B cell (primary cell): ENCODE results near the gene TCF15. TPM values are rescaled to one million over a fixed set of nuclear protein-coding genes. Genes with fewer than 3 reads are reported as not detected.

Source experiments
- ATAC-seq: fragments of 200-7000 bp; cut with Tn5 transposase; one replicate; pipeline ENCODE4 v1.10.0; 2021; ENCODE audit warnings: low read depth, mild to moderate bottlenecking, moderate number of reproducible peaks, moderate library complexity
- CTCF ChIA-PET: fragments of 350-600 bp; sonication (Branson Sonifier 250); formaldehyde crosslinking; loops from one replicate; lab custom pipeline; 2021; ENCODE audit warnings: antibody characterized with exemption, inconsistent platforms; lab: Charles Lee
- POLR2A ChIA-PET: fragments of 350-600 bp; sonication (Branson Sonifier 250); formaldehyde crosslinking; loops from one replicate; lab custom pipeline; 2021; ENCODE audit warnings: antibody characterized with exemption; lab: Charles Lee
- DNase-seq: peaks from one replicate; pipeline ENCODE4 v3.0.0; 2013
- H2AFZ ChIP-seq: 2 replicates; pipeline ENCODE4 v1.6.1; 2012; ENCODE audit warnings: mild to moderate bottlenecking, low read depth, low read length; ENCODE audit not compliant: insufficient read depth, poor library complexity, severe bottlenecking
- H3K27ac ChIP-seq, 2 donors: 1 replicate in 1 of 2; 2 replicates in 1 of 2; pipeline ENCODE4 v1.5.1; 2012 to 2013; ENCODE audit warnings: low read length in 2 of 2, mild to moderate bottlenecking in 2 of 2, moderate library complexity in 1 of 2
- H3K27me3 ChIP-seq, 4 experiments: fragments of 200-600 bp in 1 of 4; sonication (generic) in 1 of 4; replicated peaks in 1 of 4; 1 replicate in 2 of 4; 2 replicates in 2 of 4; pipeline versions ENCODE4 v1.6.1 to v1.7.0; 2013 to 2016; ENCODE audit warnings: low read length in 3 of 4, mild to moderate bottlenecking in 2 of 4, mixed read lengths in 1 of 4, moderate library complexity in 1 of 4; ENCODE audit not compliant: insufficient read depth in 4 of 4, control insufficient read depth in 3 of 4; ENCODE audit errors: control extremely low read depth in 1 of 4
- H3K36me3 ChIP-seq, 2 experiments: replicated peaks in 1 of 2; 1 replicate in 1 of 2; 2 replicates in 1 of 2; pipeline versions ENCODE4 v1.6.1 to v1.7.1; 2013; ENCODE audit warnings: low read length in 1 of 2; ENCODE audit not compliant: insufficient read depth in 2 of 2, control insufficient read depth in 1 of 2; ENCODE audit errors: control extremely low read depth in 1 of 2, extremely low read depth in 1 of 2
- H3K4me1 ChIP-seq, 2 donors: fragments of 200-600 bp in 1 of 2; sonication (generic) in 1 of 2; 1 replicate in 1 of 2; 2 replicates in 1 of 2; pipeline versions ENCODE4 v1.5.1 to v1.6.1; 2013 to 2017; ENCODE audit warnings: low read length in 2 of 2; ENCODE audit not compliant: control insufficient read depth in 2 of 2, insufficient read depth in 2 of 2
- H3K4me2 ChIP-seq: replicated peaks from 2 replicates; pipeline ENCODE3; 2012; ENCODE audit warnings: mild to moderate bottlenecking, low read depth, low read length; ENCODE audit not compliant: poor library complexity, severe bottlenecking
- H3K4me3 ChIP-seq, 5 experiments: fragments of 200-600 bp in 1 of 5; sonication (generic) in 1 of 5; 1 replicate in 3 of 5; 2 replicates in 2 of 5; pipeline versions ENCODE4 v1.5.1 to v1.7.0; 2011 to 2016; ENCODE audit warnings: low read length in 4 of 5, mild to moderate bottlenecking in 4 of 5, low read depth in 2 of 5, control low read depth in 1 of 5, moderate library complexity in 1 of 5; ENCODE audit not compliant: insufficient read depth in 1 of 5; ENCODE audit errors: control extremely low read depth in 1 of 5, extremely low read depth in 1 of 5
- H3K79me2 ChIP-seq: fragments of 200-600 bp; sonication (generic); one replicate; pipeline ENCODE4 v1.6.0; 2016; ENCODE audit warnings: low read length; ENCODE audit not compliant: control insufficient read depth, insufficient read depth
- H3K9ac ChIP-seq: fragments of 200-600 bp; sonication (generic); 2 replicates; pipeline ENCODE4 v1.6.1; 2017; ENCODE audit warnings: mild to moderate bottlenecking, low read length, moderate library complexity
- H3K9me3 ChIP-seq, 3 donors: one replicate each; pipeline versions ENCODE4 v1.6.1 to v1.7.1; 2013; ENCODE audit warnings: low read length in 2 of 3; ENCODE audit not compliant: control insufficient read depth in 2 of 3, insufficient read depth in 1 of 3; ENCODE audit errors: control extremely low read depth in 1 of 3
- H4K20me1 ChIP-seq: 2 replicates; pipeline ENCODE4 v1.6.0; 2012; ENCODE audit warnings: mild to moderate bottlenecking, low read length; ENCODE audit not compliant: insufficient read depth, control insufficient read depth, poor library complexity, severe bottlenecking
- H3K27ac Mint-ChIP-seq: one replicate; pipeline ENCODE4 v1.8.0; 2021; ENCODE audit warnings: mixed read lengths
- H3K27me3 Mint-ChIP-seq: one replicate; pipeline ENCODE4 v1.8.0; 2021; ENCODE audit warnings: mixed read lengths
- H3K4me1 Mint-ChIP-seq: one replicate; pipeline ENCODE4 v1.8.0; 2021; ENCODE audit warnings: mixed read lengths
- H3K4me3 Mint-ChIP-seq: one replicate; pipeline ENCODE4 v1.8.0; 2021; ENCODE audit warnings: mixed read lengths
- H3K9me3 Mint-ChIP-seq: one replicate; pipeline ENCODE4 v1.8.0; 2022; ENCODE audit warnings: mixed read lengths; ENCODE audit not compliant: insufficient read depth
- CTCF ChIP-seq: fragments of 200-600 bp; IDR thresholded peaks from one replicate; pipeline ENCODE4 v1.8.0; 2022; ENCODE audit warnings: antibody characterized with exemption, mild to moderate bottlenecking
- EZH2 ChIP-seq: IDR thresholded peaks from 2 replicates; pipeline ENCODE4 v1.6.1; 2012; ENCODE audit warnings: borderline replicate concordance, low read depth, mild to moderate bottlenecking, moderate library complexity, low read length; ENCODE audit not compliant: insufficient read depth, poor library complexity, severe bottlenecking
- WGBS: methylation state at CpG from one replicate; pipeline ENCODE4 v1.1.5; 2013; ENCODE audit warnings: missing lambda C conversion rate; ENCODE audit not compliant: insufficient coverage; 5-methylcytosine and 5-hydroxymethylcytosine counted together
- intact Hi-C: fragments of 100-400 bp; cut with micrococcal nuclease; formaldehyde crosslinking; loops from one replicate; pipeline ENCODE4 v1.10.0; 2022
- polyA plus RNA-seq: library from polyadenylated mRNA; depleted of rRNA; stranded (reverse); fragments of >200 nt; gene quantifications from 2 replicates; pipeline ENCODE4 v1.2.3, GENCODE V29; 2012
- total RNA-seq, 2 donors: library from RNA; stranded (reverse); fragments of 120-200 nt in 1 of 2; gene quantifications; 1 replicate in 1 of 2; 2 replicates in 1 of 2; pipeline versions ENCODE4 v1.2.3 to v1.2.4, GENCODE V29; 2013 to 2022

TCF15 gene
- total and polyA plus RNA-seq, 2 donors (not counting 1 experiment from before 2014, with no cell fraction given), result not detected

DNA sequence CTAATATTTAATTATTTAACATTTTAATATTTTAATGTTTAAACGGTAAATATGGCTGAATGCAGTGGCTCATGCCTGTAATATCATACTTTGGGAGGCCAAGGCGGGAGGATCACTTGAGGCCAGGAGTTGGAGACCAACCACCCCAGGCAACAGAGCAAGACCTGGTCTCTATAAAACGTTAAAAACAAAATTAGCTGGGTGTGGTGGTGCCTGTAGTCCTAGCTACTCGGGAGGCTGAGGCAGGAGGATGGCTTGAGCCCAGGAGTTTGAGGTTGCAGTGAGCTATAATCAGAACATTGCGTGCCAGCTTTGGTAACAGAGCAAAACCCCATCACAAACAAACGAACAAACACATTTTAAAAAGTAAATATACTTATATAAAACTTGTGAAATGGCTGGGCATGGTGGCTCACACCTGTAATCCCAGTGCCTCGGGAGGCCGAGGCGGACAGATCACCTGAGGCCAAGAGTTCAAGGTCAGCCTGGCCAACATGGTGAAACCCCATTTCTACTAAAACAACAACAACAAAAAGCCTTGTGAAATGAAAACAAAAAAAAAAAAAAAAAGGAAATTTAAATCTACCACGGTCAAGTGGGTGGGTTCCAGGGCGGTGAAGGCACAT lies 34.7 kb upstream of the TCF15 start:
- no peak overlapping the region for H3K4me2 ChIP-seq
- H3K27me3 ChIP-seq, result peaks cover 0 to 23% (median 9%) of the 10 kb centered on the region in 4 experiments
- H3K27me3 Mint-ChIP-seq, result peaks cover 26% of the 10 kb centered on the region
- POLR2A ChIA-PET, result interaction anchor here (0.7 kb wide), 1 partner anchor 348 kb away, joined by 5 read pairs; the partner anchor contains the start of gene ZCCHC3
- H3K4me1 Mint-ChIP-seq, result peaks cover 8% of the 10 kb centered on the region
- DNase-seq (no peak), ATAC-seq (no peak)
- CTCF ChIA-PET, result interaction anchor here (0.7 to 2.6 kb wide), 14 partner anchors 10 to 861 kb away, joined by 3 to 13 read pairs (median 4); partner anchors contain the start of gene NRSN2
- no peaks in the 10 kb centered on the region for H3K79me2 ChIP-seq
- TF ChIP-seq EZH2, result no peak
- TF ChIP-seq CTCF, result no peak
- no peaks in the 10 kb centered on the region for H3K9me3 Mint-ChIP-seq
- no peaks in the 10 kb centered on the region for H4K20me1 ChIP-seq
- H3K27ac ChIP-seq, result no peak overlapping the region
- H2AFZ ChIP-seq, result no peak overlapping the region
- intact Hi-C loops, result loop anchor here (1.0 kb wide), 2 partner anchors 8 to 84 kb away; partner anchors contain the start of gene SRXN1
- WGBS, result 87% methylated on average over 2 of the region's 11 CpGs
- H3K9me3 ChIP-seq, result peaks cover 0 to 4% (median 0%) of the 10 kb centered on the region in 3 donors
- H3K4me3 Mint-ChIP-seq, result no peak overlapping the region
- no peak overlapping the region for H3K4me3 ChIP-seq
- H3K9ac ChIP-seq, result no peak overlapping the region
- H3K36me3 ChIP-seq, result peaks cover 0 to 4% of the 10 kb centered on the region in 2 experiments
- no peak overlapping the region for H3K27ac Mint-ChIP-seq
- peaks cover 7 to 11% of the 10 kb centered on the region in 2 donors for H3K4me1 ChIP-seq
